ENCODE data around the gene PNLIPRP2. TPM values are rescaled to one million over a fixed set of nuclear protein-coding genes. Genes with fewer than 3 reads are reported as not detected.

Gene PNLIPRP2
- polyA plus RNA-seq, 1 experiment = not detected

- ChIA-PET CTCF (interaction anchor here (0.7 to 2.6 kb wide), 2 partner anchors 14 to 120 kb away, joined by 4 to 7 read pairs; no protein-coding TSS in a partner anchor), POLR2A (no interaction called here)
- no peak overlapping the region for H3K4me3 ChIP-seq (ENCODE audit: low read depth, low read length)
- no peak for TF ChIP-seq CTCF (IDR thresholded peaks at IDR 0.05; ENCODE audit: low read depth, low read length)
- H3K27me3 ChIP-seq (ENCODE audit: control insufficient read depth, insufficient read depth, low read length) = no peaks in the 10 kb centered on the region
- H3K9me3 ChIP-seq (ENCODE audit: control insufficient read depth, insufficient read depth, low read length) = peaks cover 3% of the 10 kb centered on the region; the same call in 1 of the 2 replicates
- no peak overlapping the region for H3K27ac ChIP-seq (ENCODE audit: low read depth, low read length)
- no peak for DNase-seq (ENCODE audit: low read depth, low spot score)
Observed at GRCh38 chr10:116668018-116668417, 47.3 kb downstream of the PNLIPRP2 start.

GRCh38 chr10:116668446-116668845, 47.7 kb downstream of the PNLIPRP2 start:
- no peaks in the 10 kb centered on the region for H3K27me3 ChIP-seq (ENCODE audit: control insufficient read depth, insufficient read depth, low read length)
- peaks cover 3% of the 10 kb centered on the region; the same call in 1 of the 2 replicates for H3K9me3 ChIP-seq (ENCODE audit: control insufficient read depth, insufficient read depth, low read length)
- ChIA-PET POLR2A (no interaction called here), CTCF (interaction anchor here (0.7 to 2.6 kb wide), 2 partner anchors 14 to 120 kb away, joined by 4 to 7 read pairs; no protein-coding TSS in a partner anchor)
- H3K4me3 ChIP-seq (ENCODE audit: low read depth, low read length) = no peak overlapping the region
- no peak overlapping the region for H3K27ac ChIP-seq (ENCODE audit: low read depth, low read length)
- no peak for DNase-seq (ENCODE audit: low read depth, low spot score)
- no peak for TF ChIP-seq CTCF (IDR thresholded peaks at IDR 0.05; ENCODE audit: low read depth, low read length)

- CTCF ChIA-PET = interaction anchor here (2.6 kb wide), 1 partner anchor 119 kb away, joined by 7 read pairs; no protein-coding TSS in a partner anchor
- TF ChIP-seq CTCF (IDR thresholded peaks at IDR 0.05; ENCODE audit: low read depth, low read length) = no peak
Observed at GRCh38 chr10:116669080-116669479, 48.3 kb downstream of the PNLIPRP2 start.

GRCh38 chr10:116669832-116670644, 49.3 kb downstream of the PNLIPRP2 start:
- CTCF ChIA-PET = interaction anchor here (1.5 to 3.1 kb wide), 4 partner anchors 12 to 504 kb away, joined by 5 to 21 read pairs (median 10); no protein-coding TSS in a partner anchor
- TF ChIP-seq CTCF (IDR thresholded peaks at IDR 0.05; ENCODE audit: low read depth, low read length) = no peak
- H3K4me3 ChIP-seq (ENCODE audit: low read depth, low read length) = no peak overlapping the region
- peaks cover 3% of the 10 kb centered on the region; the same call in 1 of the 2 replicates for H3K9me3 ChIP-seq (ENCODE audit: control insufficient read depth, insufficient read depth, low read length)
- POLR2A ChIA-PET = interaction anchor here (0.7 kb wide), 2 partner anchors 12 to 497 kb away, joined by 5 to 6 read pairs; no protein-coding TSS in a partner anchor
- no peak overlapping the region for H3K27ac ChIP-seq (ENCODE audit: low read depth, low read length)
- H3K27me3 ChIP-seq (ENCODE audit: control insufficient read depth, insufficient read depth, low read length) = no peaks in the 10 kb centered on the region
- DNase-seq (ENCODE audit: low read depth, low spot score) = no peak

More at GRCh38 chr10:116669080-116669479, 48.3 kb downstream of the PNLIPRP2 start:
- Histone ChIP-seq H3K9me3 (ENCODE audit: control insufficient read depth, insufficient read depth, low read length) (peaks cover 3% of the 10 kb centered on the region; the same call in 1 of the 2 replicates), H3K27me3 (ENCODE audit: control insufficient read depth, insufficient read depth, low read length) (no peaks in the 10 kb centered on the region), H3K27ac (ENCODE audit: low read depth, low read length) (no peak overlapping the region), H3K4me3 (ENCODE audit: low read depth, low read length) (no peak overlapping the region)
- DNase-seq (ENCODE audit: low read depth, low spot score) = no peak
- POLR2A ChIA-PET = interaction anchor here (0.7 kb wide), 1 partner anchor 11 kb away, joined by 6 read pairs; no protein-coding TSS in a partner anchor

- DNase-seq (ENCODE audit: low read depth, low spot score) = no peak
- ChIA-PET CTCF (interaction anchor here (1.5 to 3.1 kb wide), 3 partner anchors 11 to 504 kb away, joined by 5 to 21 read pairs (median 14); no protein-coding TSS in a partner anchor), POLR2A (no interaction called here)
- no peak for TF ChIP-seq CTCF (IDR thresholded peaks at IDR 0.05; ENCODE audit: low read depth, low read length)
- Histone ChIP-seq H3K27ac (ENCODE audit: low read depth, low read length) (no peak overlapping the region), H3K4me3 (ENCODE audit: low read depth, low read length) (no peak overlapping the region), H3K9me3 (ENCODE audit: control insufficient read depth, insufficient read depth, low read length) (peaks cover 3% of the 10 kb centered on the region; the same call in 1 of the 2 replicates), H3K27me3 (ENCODE audit: control insufficient read depth, insufficient read depth, low read length) (no peaks in the 10 kb centered on the region)
Observed at GRCh38 chr10:116670706-116671105, 50.0 kb downstream of the PNLIPRP2 start.
